Upper lobe of left lung (tissue), 6 donors: ENCODE results near the gene UNKL. TPM values are rescaled to one million over a fixed set of nuclear protein-coding genes. Genes with fewer than 3 reads are reported as not detected.

Source experiments
- ATAC-seq, 2 donors: fragments of 200-7000 bp; cut with Tn5 transposase; one replicate each; pipeline ENCODE4 v1.9.1; 2022; ENCODE audit warnings: mild to moderate bottlenecking in 2 of 2, moderate library complexity in 2 of 2; ENCODE audit not compliant: low FRiP score in 2 of 2
- DNase-seq, 2 donors: peaks; one replicate each; pipeline ENCODE4 v3.0.0-alpha.2; 2019 to 2020
- H3K27ac ChIP-seq, 4 donors: fragments of 200-600 bp; sonication (generic); one replicate each; pipeline ENCODE4 v1.5.1; 2016 to 2019
- H3K27me3 ChIP-seq, 4 donors: fragments of 200-600 bp; sonication (generic); one replicate each; pipeline ENCODE4 v1.5.1; 2017 to 2019
- H3K36me3 ChIP-seq, 4 donors: fragments of 200-600 bp; sonication (generic); one replicate each; pipeline ENCODE4 v1.5.1; 2016 to 2019
- H3K4me1 ChIP-seq, 4 donors: fragments of 200-600 bp; sonication (generic); one replicate each; pipeline ENCODE4 v1.5.1; 2018 to 2019
- H3K4me3 ChIP-seq, 4 donors: fragments of 200-600 bp; sonication (generic); one replicate each; pipeline ENCODE4 v1.5.1; 2017 to 2019; ENCODE audit warnings: mild to moderate bottlenecking in 2 of 4, moderate library complexity in 1 of 4
- H3K9me3 ChIP-seq, 4 donors: fragments of 200-600 bp; sonication (generic); one replicate each; pipeline ENCODE4 v1.5.1; 2018 to 2019
- CTCF ChIP-seq, 6 experiments: fragments of 450-650 bp in 4 of 6; fragments of 200-600 bp in 2 of 6; sonication (generic) in 2 of 6; IDR thresholded peaks; one replicate each; pipeline ENCODE4 v1.5.1; 2016 to 2019; ENCODE audit warnings: antibody characterized with exemption in 6 of 6
- EP300 ChIP-seq, 4 donors: sonication (generic); formaldehyde crosslinking; IDR thresholded peaks; one replicate each; pipeline ENCODE4 v1.5.1; 2017; ENCODE audit warnings: antibody characterized with exemption in 4 of 4, control low read depth in 2 of 4
- POLR2A ChIP-seq, 4 donors: fragments of 450-650 bp; IDR thresholded peaks; one replicate each; pipeline ENCODE4 v1.5.1; 2016 to 2017; ENCODE audit warnings: antibody characterized with exemption in 4 of 4, mild to moderate bottlenecking in 2 of 4
- POLR2AphosphoS5 ChIP-seq, 2 donors: sonication (generic); formaldehyde crosslinking; IDR thresholded peaks; one replicate each; pipeline ENCODE4 v1.5.1; 2017; ENCODE audit warnings: antibody characterized with exemption in 2 of 2
- WGBS, 2 donors: methylation state at CpG; one replicate each; pipeline ENCODE4 v1.1.5; 2017 to 2018; 5-methylcytosine and 5-hydroxymethylcytosine counted together
- total RNA-seq, 6 donors: library from RNA; depleted of rRNA in 4 of 6; stranded (reverse); fragments of >200 nt in 4 of 6; gene quantifications; one replicate each; pipeline versions ENCODE4 v1.1.0 to v1.2.1, GENCODE V29; 2016 to 2021
- donor health status: DM: no; HTN: no; CAD: no; lungs with moderate emphysema.
- donor health status: DM: no; HTN: yes; CAD: no; lungs with severe emphysema.

Gene UNKL
- total RNA-seq, 6 donors from 2014 or later = 7.6 to 83.8 (median 28.0) TPM

GRCh38 chr16:1455190-1456171 lies 41.0 kb upstream of the UNKL start:
- Histone ChIP-seq H3K36me3 (peaks cover 19 to 92% (median 83%) of the 10 kb centered on the region in 4 donors), H3K27ac (no peak overlapping the region), H3K9me3 (no peaks in the 10 kb centered on the region), H3K4me1 (no peaks in the 10 kb centered on the region), H3K27me3 (no peaks in the 10 kb centered on the region), H3K4me3 (no peak overlapping the region)
- WGBS, 2 donors = 92 to 95% methylated on average over 28 to 41 of the region's 41 CpGs
- TF ChIP-seq POLR2A (IDR thresholded peaks at IDR 0.05) (no peak), POLR2AphosphoS5 (IDR thresholded peaks at IDR 0.05) (no peak), CTCF (IDR thresholded peaks at IDR 0.05) (no peak), EP300 (IDR thresholded peaks at IDR 0.05) (no peak)
- ATAC-seq (no peak), DNase-seq (peak in 1 of 2 donors; percentile 76)

GRCh38 chr16:1454561-1454960 lies 40.1 kb upstream of the UNKL start:
- H3K36me3 ChIP-seq = peaks cover 19 to 93% (median 83%) of the 10 kb centered on the region in 4 donors
- DNase-seq (peak in 1 of 2 donors; percentile 66), ATAC-seq (no peak)
- no peaks in the 10 kb centered on the region for H3K9me3 ChIP-seq
- no peaks in the 10 kb centered on the region for H3K27me3 ChIP-seq
- H3K4me3 ChIP-seq = no peak overlapping the region
- WGBS, 2 donors = 89 to 100% methylated on average over 9 of the region's 17 CpGs
- no peaks in the 10 kb centered on the region for H3K4me1 ChIP-seq
- no peak for TF ChIP-seq POLR2AphosphoS5 (IDR thresholded peaks at IDR 0.05)
- H3K27ac ChIP-seq = no peak overlapping the region

GRCh38 chr16:1453316-1453715 lies 38.8 kb upstream of the UNKL start:
- DNase-seq (peak in 1 of 2 donors; percentile 63), ATAC-seq (no peak)
- no peak overlapping the region for H3K4me3 ChIP-seq
- peaks cover 19 to 98% (median 84%) of the 10 kb centered on the region in 4 donors for H3K36me3 ChIP-seq
- no peaks in the 10 kb centered on the region for H3K4me1 ChIP-seq
- TF ChIP-seq CTCF (IDR thresholded peaks at IDR 0.05) = no peak
- no peak for TF ChIP-seq EP300 (IDR thresholded peaks at IDR 0.05)
- TF ChIP-seq POLR2A (IDR thresholded peaks at IDR 0.05) = no peak
- no peak for TF ChIP-seq POLR2AphosphoS5 (IDR thresholded peaks at IDR 0.05)
- H3K27ac ChIP-seq = no peak overlapping the region
- no peaks in the 10 kb centered on the region for H3K27me3 ChIP-seq
- H3K9me3 ChIP-seq = no peaks in the 10 kb centered on the region
- 93 to 94% methylated on average over 16 to 18 of the region's 19 CpGs for WGBS, 2 donors

- DNase-seq (peak in 1 of 2 donors; percentile 81), ATAC-seq (no peak)
- TF ChIP-seq EP300 (IDR thresholded peaks at IDR 0.05) (no peak), POLR2AphosphoS5 (IDR thresholded peaks at IDR 0.05) (no peak), POLR2A (IDR thresholded peaks at IDR 0.05) (no peak), CTCF (IDR thresholded peaks at IDR 0.05) (no peak)
- H3K9me3 ChIP-seq = no peaks in the 10 kb centered on the region
- 95 to 100% methylated on average over 1 to 19 of the region's 20 CpGs for WGBS, 2 donors
- H3K27me3 ChIP-seq = no peaks in the 10 kb centered on the region
- no peak overlapping the region for H3K27ac ChIP-seq
- H3K36me3 ChIP-seq = peaks cover 19 to 98% (median 85%) of the 10 kb centered on the region in 4 donors
- no peak overlapping the region for H3K4me3 ChIP-seq
- H3K4me1 ChIP-seq = no peaks in the 10 kb centered on the region
Observed at GRCh38 chr16:1452530-1452929, 38.0 kb upstream of the UNKL start.

- no peak for TF ChIP-seq CTCF (IDR thresholded peaks at IDR 0.05)
- no peak for TF ChIP-seq EP300 (IDR thresholded peaks at IDR 0.05)
- TF ChIP-seq POLR2AphosphoS5 (IDR thresholded peaks at IDR 0.05) = no peak
- TF ChIP-seq POLR2A (IDR thresholded peaks at IDR 0.05) = no peak
- H3K36me3 ChIP-seq = peaks cover 23 to 99% (median 87%) of the 10 kb centered on the region in 4 donors
Observed at GRCh38 chr16:1451702-1452392, 37.3 kb upstream of the UNKL start.

More at GRCh38 chr16:1451702-1452392, 37.3 kb upstream of the UNKL start:
- H3K27me3 ChIP-seq = no peaks in the 10 kb centered on the region
- H3K4me3 ChIP-seq = no peak overlapping the region
- ATAC-seq (no peak), DNase-seq (peak in 1 of 2 donors; percentile 70)
- WGBS, 2 donors = 97 to 98% methylated on average over 18 to 34 of the region's 34 CpGs
- no peaks in the 10 kb centered on the region for H3K4me1 ChIP-seq
- H3K27ac ChIP-seq = no peak overlapping the region
- H3K9me3 ChIP-seq = no peaks in the 10 kb centered on the region
